Endodermal cell (in vitro differentiated cells): ENCODE results near the gene SCLY. TPM values are rescaled to one million over a fixed set of nuclear protein-coding genes. Genes with fewer than 3 reads are reported as not detected.

Experiments
- DNase-seq: peaks from one replicate; pipeline ENCODE4 v3.0.0-alpha.2; 2017
- H3K27ac ChIP-seq: 2 replicates; pipeline ENCODE4 v1.5.1; 2013; ENCODE audit warnings: mild to moderate bottlenecking, low read depth, low read length, moderate library complexity
- H3K27me3 ChIP-seq: 2 replicates; pipeline ENCODE4 v1.6.1; 2013; ENCODE audit warnings: mild to moderate bottlenecking, low read length, moderate library complexity; ENCODE audit not compliant: insufficient read depth, control insufficient read depth, poor library complexity, severe bottlenecking
- H3K36me3 ChIP-seq: 2 replicates; pipeline ENCODE4 v1.7.0; 2013; ENCODE audit warnings: mild to moderate bottlenecking, low read length, moderate library complexity; ENCODE audit not compliant: control insufficient read depth, insufficient read depth
- H3K4me1 ChIP-seq: one replicate; pipeline ENCODE4 v1.7.0; 2013; ENCODE audit warnings: low read length; ENCODE audit not compliant: control insufficient read depth, insufficient read depth
- H3K4me3 ChIP-seq: 2 replicates; pipeline ENCODE4 v1.5.1; 2013; ENCODE audit warnings: mild to moderate bottlenecking, low read length, moderate library complexity
- H3K9ac ChIP-seq: 2 replicates; pipeline ENCODE4 v1.6.1; 2013; ENCODE audit warnings: mild to moderate bottlenecking, low read length, moderate library complexity; ENCODE audit not compliant: poor library complexity, severe bottlenecking; ENCODE audit errors: extremely low read depth
- H3K9me3 ChIP-seq: 2 replicates; pipeline ENCODE4 v1.6.1; 2013; ENCODE audit warnings: mild to moderate bottlenecking, low read length, moderate library complexity; ENCODE audit not compliant: control insufficient read depth
- H3K27ac Mint-ChIP-seq: 2 replicates; pipeline ENCODE4 v1.8.0; 2020; ENCODE audit warnings: mixed read lengths
- H3K27me3 Mint-ChIP-seq: 2 replicates; pipeline ENCODE4 v1.8.0; 2021; ENCODE audit warnings: mild to moderate bottlenecking, mixed read lengths; ENCODE audit not compliant: insufficient read depth
- H3K36me3 Mint-ChIP-seq: 2 replicates; pipeline ENCODE4 v1.8.0; 2020; ENCODE audit warnings: low read depth, mixed read lengths
- H3K4me1 Mint-ChIP-seq: 2 replicates; pipeline ENCODE4 v1.8.0; 2020; ENCODE audit warnings: mixed read lengths
- H3K4me3 Mint-ChIP-seq: 2 replicates; pipeline ENCODE4 v1.8.0; 2020; ENCODE audit warnings: mild to moderate bottlenecking, moderate library complexity, mixed read lengths
- H3K9me3 Mint-ChIP-seq: 2 replicates; pipeline ENCODE4 v1.8.0; 2020; ENCODE audit warnings: mild to moderate bottlenecking, mixed read lengths
- CTCF ChIP-seq: fragments of 200-600 bp; sonication (generic); conservative IDR thresholded peaks from 2 replicates; pipeline ENCODE4 v1.5.0; 2021; ENCODE audit warnings: antibody characterized with exemption, mild to moderate bottlenecking
- WGBS, 2 experiments: methylation state at CpG; one replicate each; pipeline versions ENCODE4 v1.1.5 to v1.1.7; 2013; ENCODE audit warnings: missing lambda C conversion rate in 2 of 2, mixed read lengths in 1 of 2; ENCODE audit not compliant: insufficient coverage in 1 of 2, insufficient read length in 1 of 2; 5-methylcytosine and 5-hydroxymethylcytosine counted together
- total RNA-seq, 2 donors: library from RNA; stranded (reverse); fragmentation: NEBNext Ultra II Directional in 1 of 2; extraction: Animal tissue kit (Norgen Biotek cat#: 25700) in 1 of 2; gene quantifications; 2 replicates in 1 of 2; 3 replicates in 1 of 2; pipeline ENCODE4 v1.2.1, GENCODE V29; 2021

The SCLY gene
- total RNA-seq, 2 donors from 2014 or later: 39.0 to 45.0 TPM

- H3K9me3 Mint-ChIP-seq: no peaks in the 10 kb centered on the region
- WGBS, 2 experiments: 92 to 93% methylated on average over 9 to 12 of the region's 12 CpGs
- H3K4me1 ChIP-seq: no peaks in the 10 kb centered on the region
- peaks cover 4% of the 10 kb centered on the region for H3K4me1 Mint-ChIP-seq
- H3K27me3 ChIP-seq: no peaks in the 10 kb centered on the region
- H3K27ac ChIP-seq: no peak overlapping the region
- H3K36me3 ChIP-seq: peaks cover 3% of the 10 kb centered on the region
- no peaks in the 10 kb centered on the region for H3K27me3 Mint-ChIP-seq
- H3K4me3 Mint-ChIP-seq: no peak overlapping the region
- no peak for TF ChIP-seq CTCF
- H3K36me3 Mint-ChIP-seq: peaks cover 4% of the 10 kb centered on the region
- no peak overlapping the region for H3K27ac Mint-ChIP-seq
- DNase-seq: no peak
- H3K4me3 ChIP-seq: no peak overlapping the region
- no peaks in the 10 kb centered on the region for H3K9me3 ChIP-seq
- no peak overlapping the region for H3K9ac ChIP-seq
These were observed 31.8 kb downstream of the SCLY start for GRCh38 chr2:238092486-238093035.

- H3K36me3 ChIP-seq: no peaks in the 10 kb centered on the region
- H3K4me1 ChIP-seq: no peaks in the 10 kb centered on the region
- H3K9me3 ChIP-seq: no peaks in the 10 kb centered on the region
- H3K4me3 ChIP-seq: no peak overlapping the region
- no peak overlapping the region for H3K27ac Mint-ChIP-seq
- WGBS, 2 experiments: 90 to 93% methylated on average over 18 to 26 of the region's 26 CpGs
- no peak overlapping the region for H3K9ac ChIP-seq
- H3K4me1 Mint-ChIP-seq: peaks cover 4% of the 10 kb centered on the region
- H3K36me3 Mint-ChIP-seq: no peaks in the 10 kb centered on the region
- no peak for TF ChIP-seq CTCF
- no peaks in the 10 kb centered on the region for H3K27me3 Mint-ChIP-seq
- no peak overlapping the region for H3K4me3 Mint-ChIP-seq
- H3K9me3 Mint-ChIP-seq: no peaks in the 10 kb centered on the region
- no peak overlapping the region for H3K27ac ChIP-seq
- H3K27me3 ChIP-seq: no peaks in the 10 kb centered on the region
- DNase-seq: no peak
These were observed 32.7 kb downstream of the SCLY start for GRCh38 chr2:238093181-238094140.

- no peak for TF ChIP-seq CTCF
- peaks cover 4% of the 10 kb centered on the region for H3K4me1 Mint-ChIP-seq
- WGBS, 2 experiments: 93% methylated on average over 16 to 17 of the region's 17 CpGs
- H3K27ac Mint-ChIP-seq: no peak overlapping the region
- no peaks in the 10 kb centered on the region for H3K9me3 ChIP-seq
- H3K4me1 ChIP-seq: no peaks in the 10 kb centered on the region
- no peaks in the 10 kb centered on the region for H3K9me3 Mint-ChIP-seq
- H3K4me3 Mint-ChIP-seq: no peak overlapping the region
- no peak for DNase-seq
- no peaks in the 10 kb centered on the region for H3K36me3 ChIP-seq
- H3K27me3 ChIP-seq: no peaks in the 10 kb centered on the region
- no peak overlapping the region for H3K9ac ChIP-seq
- H3K27me3 Mint-ChIP-seq: no peaks in the 10 kb centered on the region
- H3K4me3 ChIP-seq: no peak overlapping the region
- H3K36me3 Mint-ChIP-seq: no peaks in the 10 kb centered on the region
- H3K27ac ChIP-seq: no peak overlapping the region
These were observed 33.7 kb downstream of the SCLY start for GRCh38 chr2:238094438-238095022.
